Liver (tissue), 3 donors: Measurements from ENCODE around the gene BRAP.

ENCODE experiments used
- RAD21 ChIP-seq, 2 donors: IDR thresholded peaks; 2 replicates each; pipeline ENCODE4 v1.6.1; 2016; ENCODE audit warnings: antibody characterized with exemption in 2 of 2, mild to moderate bottlenecking in 2 of 2
- TAF1 ChIP-seq: conservative IDR thresholded peaks from 2 replicates; pipeline ENCODE4 v1.6.1; 2016; ENCODE audit warnings: antibody characterized with exemption, mild to moderate bottlenecking
- TF ChIP-seq, protein P1 (sequence below): fragments of 150-350 bp; IDR thresholded peaks from 2 replicates; pipeline ENCODE4 v1.5.1; 2017; ENCODE audit warnings: improper control_type of control experiment, low read depth, low read length; ENCODE audit not compliant: missing input control
- TF ChIP-seq, protein P2 (sequence below): IDR thresholded peaks from 2 replicates; pipeline ENCODE4 v1.6.1; 2016; ENCODE audit warnings: antibody characterized with exemption, mild to moderate bottlenecking
- donor health status: healthy.
- donor health status: healthy.

DNA sequence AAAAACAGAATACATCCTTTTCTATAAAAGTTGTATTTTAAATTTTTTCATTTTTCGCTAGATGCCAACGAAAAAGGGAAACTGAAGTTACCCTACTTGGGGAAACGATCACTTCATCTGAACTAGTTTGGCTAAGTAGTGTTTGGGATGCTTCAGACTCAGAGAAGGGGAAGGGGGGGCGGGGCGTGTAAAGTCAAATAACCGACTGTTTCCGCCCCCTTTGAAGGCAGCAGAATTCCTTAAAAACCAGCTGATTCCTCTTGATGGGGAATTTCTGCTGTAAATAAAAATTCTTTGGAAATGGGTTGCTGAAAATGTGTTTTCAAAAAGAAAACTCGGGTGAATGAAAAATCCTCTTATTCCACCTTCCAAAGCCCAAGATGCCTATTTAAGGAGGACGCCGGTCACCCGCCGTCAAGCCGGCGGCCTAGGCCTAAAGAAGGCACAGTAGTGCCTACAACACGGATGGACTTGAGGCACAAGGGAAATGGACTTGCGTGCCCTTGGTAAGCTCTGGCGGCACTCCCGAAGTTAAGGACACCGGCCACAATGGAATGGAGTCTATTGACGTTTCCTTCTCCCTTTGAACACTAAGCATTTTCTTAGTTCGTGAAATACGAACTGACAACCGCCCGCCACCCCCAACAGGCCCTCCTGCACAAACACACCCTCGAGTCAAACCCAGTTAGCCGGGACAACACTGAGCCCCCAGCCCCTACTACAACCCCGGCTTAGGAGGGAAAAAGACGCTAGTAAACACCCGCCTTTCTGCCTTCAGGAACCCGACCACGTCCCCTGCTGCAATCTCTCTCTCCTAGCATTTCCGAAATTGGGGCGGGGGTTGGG lies 88.5 kb downstream of the BRAP start:
- no peak for TF ChIP-seq TAF1
- no peak for TF ChIP-seq RAD21 (IDR thresholded peaks at IDR 0.05)
- TF ChIP-seq, protein P1, sequence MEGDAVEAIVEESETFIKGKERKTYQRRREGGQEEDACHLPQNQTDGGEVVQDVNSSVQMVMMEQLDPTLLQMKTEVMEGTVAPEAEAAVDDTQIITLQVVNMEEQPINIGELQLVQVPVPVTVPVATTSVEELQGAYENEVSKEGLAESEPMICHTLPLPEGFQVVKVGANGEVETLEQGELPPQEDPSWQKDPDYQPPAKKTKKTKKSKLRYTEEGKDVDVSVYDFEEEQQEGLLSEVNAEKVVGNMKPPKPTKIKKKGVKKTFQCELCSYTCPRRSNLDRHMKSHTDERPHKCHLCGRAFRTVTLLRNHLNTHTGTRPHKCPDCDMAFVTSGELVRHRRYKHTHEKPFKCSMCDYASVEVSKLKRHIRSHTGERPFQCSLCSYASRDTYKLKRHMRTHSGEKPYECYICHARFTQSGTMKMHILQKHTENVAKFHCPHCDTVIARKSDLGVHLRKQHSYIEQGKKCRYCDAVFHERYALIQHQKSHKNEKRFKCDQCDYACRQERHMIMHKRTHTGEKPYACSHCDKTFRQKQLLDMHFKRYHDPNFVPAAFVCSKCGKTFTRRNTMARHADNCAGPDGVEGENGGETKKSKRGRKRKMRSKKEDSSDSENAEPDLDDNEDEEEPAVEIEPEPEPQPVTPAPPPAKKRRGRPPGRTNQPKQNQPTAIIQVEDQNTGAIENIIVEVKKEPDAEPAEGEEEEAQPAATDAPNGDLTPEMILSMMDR, result no peak
- TF ChIP-seq, protein P2, sequence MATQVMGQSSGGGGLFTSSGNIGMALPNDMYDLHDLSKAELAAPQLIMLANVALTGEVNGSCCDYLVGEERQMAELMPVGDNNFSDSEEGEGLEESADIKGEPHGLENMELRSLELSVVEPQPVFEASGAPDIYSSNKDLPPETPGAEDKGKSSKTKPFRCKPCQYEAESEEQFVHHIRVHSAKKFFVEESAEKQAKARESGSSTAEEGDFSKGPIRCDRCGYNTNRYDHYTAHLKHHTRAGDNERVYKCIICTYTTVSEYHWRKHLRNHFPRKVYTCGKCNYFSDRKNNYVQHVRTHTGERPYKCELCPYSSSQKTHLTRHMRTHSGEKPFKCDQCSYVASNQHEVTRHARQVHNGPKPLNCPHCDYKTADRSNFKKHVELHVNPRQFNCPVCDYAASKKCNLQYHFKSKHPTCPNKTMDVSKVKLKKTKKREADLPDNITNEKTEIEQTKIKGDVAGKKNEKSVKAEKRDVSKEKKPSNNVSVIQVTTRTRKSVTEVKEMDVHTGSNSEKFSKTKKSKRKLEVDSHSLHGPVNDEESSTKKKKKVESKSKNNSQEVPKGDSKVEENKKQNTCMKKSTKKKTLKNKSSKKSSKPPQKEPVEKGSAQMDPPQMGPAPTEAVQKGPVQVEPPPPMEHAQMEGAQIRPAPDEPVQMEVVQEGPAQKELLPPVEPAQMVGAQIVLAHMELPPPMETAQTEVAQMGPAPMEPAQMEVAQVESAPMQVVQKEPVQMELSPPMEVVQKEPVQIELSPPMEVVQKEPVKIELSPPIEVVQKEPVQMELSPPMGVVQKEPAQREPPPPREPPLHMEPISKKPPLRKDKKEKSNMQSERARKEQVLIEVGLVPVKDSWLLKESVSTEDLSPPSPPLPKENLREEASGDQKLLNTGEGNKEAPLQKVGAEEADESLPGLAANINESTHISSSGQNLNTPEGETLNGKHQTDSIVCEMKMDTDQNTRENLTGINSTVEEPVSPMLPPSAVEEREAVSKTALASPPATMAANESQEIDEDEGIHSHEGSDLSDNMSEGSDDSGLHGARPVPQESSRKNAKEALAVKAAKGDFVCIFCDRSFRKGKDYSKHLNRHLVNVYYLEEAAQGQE, result no peak
